ENCODE data around the gene IGFN1.

Gene IGFN1

DNA sequence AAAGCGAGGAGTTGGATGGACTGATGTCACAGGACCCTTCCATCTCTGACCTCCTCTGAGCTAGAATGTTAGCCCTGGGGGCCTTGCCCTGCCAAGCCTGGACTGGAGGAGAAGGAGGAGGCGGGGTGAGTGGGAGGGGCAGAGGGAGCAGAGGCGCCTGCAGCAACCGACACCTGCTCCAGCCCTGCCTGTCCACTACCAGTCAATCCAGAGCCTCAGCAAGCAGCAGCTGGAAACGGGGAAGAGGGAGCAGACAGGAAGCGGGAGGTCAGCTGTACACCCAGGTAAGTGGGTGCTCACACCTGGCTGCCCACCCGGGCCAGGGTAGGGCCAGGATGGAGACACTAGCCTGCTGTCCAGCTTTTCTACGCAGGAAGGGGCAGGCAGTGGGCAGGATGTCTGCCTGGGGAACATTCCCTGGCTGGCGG lies at the start of gene IGFN1:
IGFN1 (plus strand) TSS at position 201 of the 428 bp plus-strand sequence. CDS start 2,470 bp downstream, outside the sequence.
- ChIA-PET POLR2A (no interaction called here), CTCF (interaction anchor here (1.0 to 1.8 kb wide), 3 partner anchors 32 to 76 kb away, joined by 3 to 4 read pairs (median 3); no protein-coding TSS in a partner anchor)
- TF ChIP-seq, protein P1, sequence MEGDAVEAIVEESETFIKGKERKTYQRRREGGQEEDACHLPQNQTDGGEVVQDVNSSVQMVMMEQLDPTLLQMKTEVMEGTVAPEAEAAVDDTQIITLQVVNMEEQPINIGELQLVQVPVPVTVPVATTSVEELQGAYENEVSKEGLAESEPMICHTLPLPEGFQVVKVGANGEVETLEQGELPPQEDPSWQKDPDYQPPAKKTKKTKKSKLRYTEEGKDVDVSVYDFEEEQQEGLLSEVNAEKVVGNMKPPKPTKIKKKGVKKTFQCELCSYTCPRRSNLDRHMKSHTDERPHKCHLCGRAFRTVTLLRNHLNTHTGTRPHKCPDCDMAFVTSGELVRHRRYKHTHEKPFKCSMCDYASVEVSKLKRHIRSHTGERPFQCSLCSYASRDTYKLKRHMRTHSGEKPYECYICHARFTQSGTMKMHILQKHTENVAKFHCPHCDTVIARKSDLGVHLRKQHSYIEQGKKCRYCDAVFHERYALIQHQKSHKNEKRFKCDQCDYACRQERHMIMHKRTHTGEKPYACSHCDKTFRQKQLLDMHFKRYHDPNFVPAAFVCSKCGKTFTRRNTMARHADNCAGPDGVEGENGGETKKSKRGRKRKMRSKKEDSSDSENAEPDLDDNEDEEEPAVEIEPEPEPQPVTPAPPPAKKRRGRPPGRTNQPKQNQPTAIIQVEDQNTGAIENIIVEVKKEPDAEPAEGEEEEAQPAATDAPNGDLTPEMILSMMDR (IDR thresholded peaks at IDR 0.05; ENCODE audit: insufficient read depth, low read length, missing control alignments): no peak
- no peak within 1 kb of the TSS for H3K4me3 ChIP-seq (ENCODE audit: low read depth, low read length)
- DNase-seq (ENCODE audit: low read depth, low spot score): no peak

DNA sequence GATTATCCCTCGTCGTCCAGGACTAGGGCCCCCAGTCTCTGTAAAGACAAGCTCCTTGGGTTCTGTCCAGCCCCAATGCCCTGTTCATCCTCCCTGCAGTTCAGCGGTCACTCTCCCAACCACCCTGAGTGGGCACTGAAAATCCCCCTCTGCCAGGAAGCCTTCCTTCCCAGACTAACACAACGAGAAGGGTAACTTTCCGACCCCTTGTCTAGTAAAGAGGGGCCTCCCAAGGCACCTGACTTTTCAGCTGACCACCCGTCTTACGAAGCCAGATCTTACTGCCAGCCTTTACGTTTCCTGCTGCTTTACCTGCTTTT lies 49.7 kb upstream of the IGFN1 start:
- ChIA-PET POLR2A (no interaction called here), CTCF (interaction anchor here (1.7 to 5.9 kb wide), 4 partner anchors 11 to 206 kb away, joined by 4 to 65 read pairs (median 6); partner anchors contain the start of gene TMEM9)
- no peak overlapping the region for H3K4me3 ChIP-seq (ENCODE audit: low read depth, low read length)
- TF ChIP-seq, protein P1 (IDR thresholded peaks at IDR 0.05; ENCODE audit: insufficient read depth, low read length, missing control alignments): no peak
- DNase-seq (ENCODE audit: low read depth, low spot score): no peak

DNA sequence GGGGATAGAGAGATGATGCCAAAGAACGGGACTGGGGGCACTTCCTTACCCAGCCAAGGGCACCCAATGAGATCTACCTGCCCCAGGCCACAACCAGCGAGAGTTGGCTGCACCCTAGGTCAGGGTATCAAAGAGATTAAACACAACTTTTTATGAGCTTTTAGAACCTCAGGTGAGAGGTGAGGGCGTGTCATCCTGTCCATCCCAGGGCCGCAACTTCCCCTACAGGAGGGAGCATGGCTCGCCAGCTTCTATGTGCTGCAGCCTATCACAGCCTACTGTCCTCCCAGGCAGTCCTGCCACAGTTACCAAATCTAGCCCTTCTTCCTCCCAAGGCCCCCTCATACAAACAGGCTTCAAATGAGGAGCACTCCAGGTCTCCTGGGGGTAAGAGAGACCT lies 49.2 kb upstream of the IGFN1 start:
- no peak for DNase-seq (ENCODE audit: low read depth, low spot score)
- ChIA-PET CTCF (interaction anchor here (0.8 to 5.9 kb wide), 5 partner anchors 11 to 205 kb away, joined by 3 to 65 read pairs (median 5); partner anchors contain the start of gene TMEM9), POLR2A (no interaction called here)
- no peak overlapping the region for H3K4me3 ChIP-seq (ENCODE audit: low read depth, low read length)
- TF ChIP-seq, protein P1 (IDR thresholded peaks at IDR 0.05; ENCODE audit: insufficient read depth, low read length, missing control alignments): no peak

DNA sequence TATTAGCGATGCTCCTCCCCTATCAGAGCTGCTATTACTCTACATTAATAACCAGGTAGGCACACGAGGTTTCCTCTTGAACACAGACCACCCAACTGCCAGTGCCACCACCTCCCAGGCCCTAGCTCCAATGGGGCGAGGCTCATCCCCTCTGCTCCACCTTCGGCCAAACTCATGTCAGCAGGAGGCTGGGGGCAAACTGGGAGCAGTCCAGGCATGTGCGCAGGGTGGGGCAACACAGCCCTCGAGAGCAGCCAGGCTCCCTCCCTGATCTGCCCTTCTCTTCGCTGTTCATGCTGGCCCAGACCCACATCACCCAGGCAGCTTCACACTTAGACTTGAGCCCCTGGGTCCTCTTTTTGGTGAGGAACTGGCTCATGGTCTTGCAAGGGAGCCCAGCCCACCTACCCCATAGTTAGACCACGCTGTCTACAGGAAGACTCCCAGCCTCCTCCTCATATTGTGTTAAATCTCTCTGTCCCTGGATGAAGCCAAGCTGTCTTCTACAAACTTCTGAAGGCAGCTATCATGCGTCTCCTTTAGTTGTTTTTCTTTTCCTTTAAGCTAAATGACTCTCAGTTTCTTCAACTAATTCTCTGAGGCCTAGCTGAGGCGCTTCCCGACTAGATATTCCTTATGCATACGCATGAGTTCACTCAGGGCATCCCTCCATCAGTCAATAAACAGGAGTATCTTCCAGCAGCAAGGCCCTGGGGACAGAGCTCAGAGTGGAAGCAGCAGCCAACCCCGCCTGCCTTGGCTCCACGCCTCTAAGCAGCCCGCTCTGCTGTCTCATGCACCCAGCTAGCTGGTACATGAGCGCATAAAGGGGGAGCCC lies 48.4 kb upstream of the IGFN1 start:
- CTCF ChIA-PET: interaction anchor here (0.8 to 5.9 kb wide), 3 partner anchors 10 to 112 kb away, joined by 3 to 65 read pairs (median 5); partner anchors contain the start of gene TMEM9

DNA sequence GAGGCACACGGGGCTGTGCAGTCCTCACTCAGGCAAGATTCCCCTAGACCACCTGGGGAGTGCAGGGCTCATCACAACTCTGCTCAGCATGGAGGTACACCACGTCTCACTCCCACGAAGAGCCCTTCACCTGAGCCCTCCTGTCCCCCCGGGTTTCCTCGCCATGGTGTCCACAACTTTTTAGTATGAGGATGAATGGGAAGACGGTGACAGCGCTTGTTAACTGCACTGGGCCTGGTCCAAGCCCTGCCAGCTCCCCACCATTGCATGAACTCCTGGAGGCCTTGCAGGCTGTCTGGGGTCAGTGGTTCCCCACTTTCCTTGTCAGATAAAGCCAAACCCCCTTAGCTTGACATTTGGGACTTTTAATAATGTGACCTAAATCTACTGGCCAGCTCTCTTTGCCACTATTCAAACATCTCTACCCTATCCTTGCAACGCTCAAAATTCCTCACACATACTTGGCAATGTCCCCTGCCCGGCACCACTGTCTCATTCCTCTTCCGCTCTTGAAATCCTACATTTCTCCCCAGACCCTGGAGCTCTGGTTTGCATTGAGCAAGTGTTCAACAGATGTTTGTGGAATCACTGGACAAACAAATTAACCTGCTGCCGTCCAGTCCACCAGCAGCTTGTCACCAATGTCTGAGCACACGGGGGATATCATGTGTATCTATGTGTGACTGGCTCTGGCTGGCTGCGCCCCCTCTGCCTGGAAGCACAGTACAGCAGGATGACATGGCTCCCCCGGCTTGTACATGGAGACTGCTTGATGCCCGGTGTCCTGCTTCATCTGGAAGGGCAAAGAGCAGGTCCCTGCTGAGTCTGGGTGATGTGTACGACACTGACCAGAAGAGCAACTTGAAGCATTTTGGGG lies 47.5 kb upstream of the IGFN1 start:
- no peak overlapping the region for H3K4me3 ChIP-seq (ENCODE audit: low read depth, low read length)
- ChIA-PET CTCF (no interaction called here), POLR2A (interaction anchor here (0.8 kb wide), 1 partner anchor 11 kb away, joined by 3 read pairs; the partner anchor contains the start of gene TMEM9)
- DNase-seq (ENCODE audit: low read depth, low spot score): no peak
- TF ChIP-seq, protein P1 (IDR thresholded peaks at IDR 0.05; ENCODE audit: insufficient read depth, low read length, missing control alignments): no peak

More for the DNA sequence above, 48.4 kb upstream of the IGFN1 start:
- DNase-seq (ENCODE audit: low read depth, low spot score): no peak
- TF ChIP-seq, protein P1 (IDR thresholded peaks at IDR 0.05; ENCODE audit: insufficient read depth, low read length, missing control alignments): no peak
- POLR2A ChIA-PET: interaction anchor here (0.8 kb wide), 1 partner anchor 12 kb away, joined by 3 read pairs; the partner anchor contains the start of gene TMEM9
- no peak overlapping the region for H3K4me3 ChIP-seq (ENCODE audit: low read depth, low read length)
